HG02623 (cell line): Measurements from ENCODE around the gene ZNF710.
"Not testable (repeated sequence)": the region's sequence is repeated elsewhere in the genome, so short reads cannot be mapped to it uniquely, and the experiment has no call there.

Source experiments
- ATAC-seq: cut with Tn5 transposase; IDR thresholded peaks from one replicate; pipeline ENCODE4 v1.9.1; 2021; ENCODE audit warnings: moderate library complexity; ENCODE audit not compliant: unreplicated experiment

Gene ZNF710

GRCh38 chr15:90058308-90058707, 57.2 kb downstream of the ZNF710 start:
- ATAC-seq, result no peak

GRCh38 chr15:90058775-90059174, 57.7 kb downstream of the ZNF710 start:
- no peak for ATAC-seq

- peak; percentile 89 for ATAC-seq
These were observed 58.3 kb downstream of the ZNF710 start for GRCh38 chr15:90059208-90059985.

GRCh38 chr15:90060797-90061196, 59.7 kb downstream of the ZNF710 start:
- no peak for ATAC-seq

- ATAC-seq, result no peak
These were observed 60.9 kb downstream of the ZNF710 start for GRCh38 chr15:90062023-90062442.

- ATAC-seq, result no peak
These were observed 61.4 kb downstream of the ZNF710 start for GRCh38 chr15:90062462-90062932.

GRCh38 chr15:90062973-90063769, 62.0 kb downstream of the ZNF710 start:
- no peak for ATAC-seq

- no peak for ATAC-seq
These were observed 62.7 kb downstream of the ZNF710 start for GRCh38 chr15:90063770-90064247.

- ATAC-seq, result no peak
These were observed 64.0 kb downstream of the ZNF710 start for GRCh38 chr15:90064911-90065681.

- no peak for ATAC-seq
These were observed 64.5 kb downstream of the ZNF710 start for GRCh38 chr15:90065682-90066049.

- no peak for ATAC-seq
These were observed 66.2 kb downstream of the ZNF710 start for GRCh38 chr15:90067181-90067952.

- ATAC-seq, result no peak
These were observed 67.0 kb downstream of the ZNF710 start for GRCh38 chr15:90067953-90068606.

GRCh38 chr15:90070623-90071022, 69.5 kb downstream of the ZNF710 start:
- not testable (repeated sequence) for ATAC-seq

GRCh38 chr15:90071220-90071807, 70.2 kb downstream of the ZNF710 start:
- no peak for ATAC-seq

GRCh38 chr15:90072978-90073640, 72.0 kb downstream of the ZNF710 start:
- ATAC-seq, result no peak

- ATAC-seq, result no peak
These were observed 72.9 kb downstream of the ZNF710 start for GRCh38 chr15:90074023-90074422.

GRCh38 chr15:90074916-90075315, 73.8 kb downstream of the ZNF710 start:
- ATAC-seq, result no peak

- ATAC-seq, result no peak
These were observed 74.5 kb downstream of the ZNF710 start for GRCh38 chr15:90075420-90076289.
